Sigmoid colon (tissue), 4 donors: ENCODE results near the gene PSG2.
"Not testable (repeated sequence)": the region's sequence is repeated elsewhere in the genome, so short reads cannot be mapped to it uniquely, and the experiment has no call there.

Source experiments
- POLR2A ChIP-seq, 2 donors: fragments of 450-650 bp; IDR thresholded peaks; one replicate each; pipeline ENCODE4 v1.6.1; 2016; ENCODE audit warnings: antibody characterized with exemption in 2 of 2, mild to moderate bottlenecking in 2 of 2, moderate library complexity in 2 of 2
- POLR2AphosphoS5 ChIP-seq, 4 donors: sonication (generic); formaldehyde crosslinking; IDR thresholded peaks; one replicate each; pipeline ENCODE4 v1.6.1; 2017; ENCODE audit warnings: antibody characterized with exemption in 4 of 4
- TF ChIP-seq, protein P1 (sequence below), 4 experiments: fragments of 450-650 bp in 3 of 4; fragments of 200-600 bp in 1 of 4; IDR thresholded peaks; one replicate each; pipeline ENCODE4 v1.5.1; 2016 to 2019; ENCODE audit warnings: antibody characterized with exemption in 4 of 4, mild to moderate bottlenecking in 3 of 4, moderate library complexity in 2 of 4

DNA sequence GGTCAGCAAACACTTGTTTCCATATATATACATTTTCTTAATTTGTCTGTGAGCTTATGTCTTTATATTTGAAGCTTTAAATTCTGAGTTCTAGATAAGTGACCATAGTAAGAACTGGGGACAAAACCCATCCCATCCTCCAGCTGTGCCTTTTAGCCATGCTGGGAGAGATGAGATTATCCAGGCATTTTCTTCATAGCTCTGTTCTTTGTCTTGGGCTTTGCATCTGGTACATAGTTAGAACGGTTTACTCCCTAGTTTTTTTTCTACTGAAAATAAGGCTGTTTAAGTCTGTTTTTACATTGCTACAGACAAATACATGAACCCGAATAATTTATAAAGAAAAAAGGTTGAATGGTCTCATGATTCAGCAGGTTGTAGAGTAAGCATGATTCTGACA is 35.9 kb downstream of the PSG2 start:
- TF ChIP-seq, protein P1, sequence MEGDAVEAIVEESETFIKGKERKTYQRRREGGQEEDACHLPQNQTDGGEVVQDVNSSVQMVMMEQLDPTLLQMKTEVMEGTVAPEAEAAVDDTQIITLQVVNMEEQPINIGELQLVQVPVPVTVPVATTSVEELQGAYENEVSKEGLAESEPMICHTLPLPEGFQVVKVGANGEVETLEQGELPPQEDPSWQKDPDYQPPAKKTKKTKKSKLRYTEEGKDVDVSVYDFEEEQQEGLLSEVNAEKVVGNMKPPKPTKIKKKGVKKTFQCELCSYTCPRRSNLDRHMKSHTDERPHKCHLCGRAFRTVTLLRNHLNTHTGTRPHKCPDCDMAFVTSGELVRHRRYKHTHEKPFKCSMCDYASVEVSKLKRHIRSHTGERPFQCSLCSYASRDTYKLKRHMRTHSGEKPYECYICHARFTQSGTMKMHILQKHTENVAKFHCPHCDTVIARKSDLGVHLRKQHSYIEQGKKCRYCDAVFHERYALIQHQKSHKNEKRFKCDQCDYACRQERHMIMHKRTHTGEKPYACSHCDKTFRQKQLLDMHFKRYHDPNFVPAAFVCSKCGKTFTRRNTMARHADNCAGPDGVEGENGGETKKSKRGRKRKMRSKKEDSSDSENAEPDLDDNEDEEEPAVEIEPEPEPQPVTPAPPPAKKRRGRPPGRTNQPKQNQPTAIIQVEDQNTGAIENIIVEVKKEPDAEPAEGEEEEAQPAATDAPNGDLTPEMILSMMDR (IDR thresholded peaks at IDR 0.05): not testable (repeated sequence)
- TF ChIP-seq POLR2A (IDR thresholded peaks at IDR 0.05): not testable (repeated sequence)
- TF ChIP-seq POLR2AphosphoS5 (IDR thresholded peaks at IDR 0.05): peak in 3 of 4 donors; percentile 50 to 80 (median 72)
